Activated T-helper 17 cell treated with anti-CD3 and anti-CD28 coated beads, Interleukin-2, amount 50 U/mL, for 72 hours (primary cell): ENCODE results near the gene CDC42SE1. TPM values are rescaled to one million over a fixed set of nuclear protein-coding genes. Genes with fewer than 3 reads are reported as not detected.
A peak's percentile ranks its signal among the peaks of the same experiment; 100 is the strongest.

Source experiments
- ATAC-seq: fragments of 150-1000 bp; cut with Tn5 transposase; replicated peaks from 2 replicates; pipeline ENCODE4 v1.10.0; 2021; ENCODE audit warnings: mild to moderate bottlenecking, moderate library complexity
- H3K27ac Mint-ChIP-seq: one replicate; pipeline ENCODE4 v1.8.0; 2022; ENCODE audit warnings: mixed read lengths
- H3K27me3 Mint-ChIP-seq: one replicate; pipeline ENCODE4 v1.8.0; 2022; ENCODE audit warnings: mixed read lengths
- H3K36me3 Mint-ChIP-seq: one replicate; pipeline ENCODE4 v1.8.0; 2022; ENCODE audit warnings: low read depth, mild to moderate bottlenecking, mixed read lengths
- H3K4me1 Mint-ChIP-seq: one replicate; pipeline ENCODE4 v1.8.0; 2022; ENCODE audit warnings: mixed read lengths
- H3K4me3 Mint-ChIP-seq: one replicate; pipeline ENCODE4 v1.8.0; 2022; ENCODE audit warnings: mild to moderate bottlenecking, mixed read lengths
- H3K9me3 Mint-ChIP-seq: one replicate; pipeline ENCODE4 v1.8.0; 2022; ENCODE audit warnings: mixed read lengths
- total RNA-seq, 2 donors: library from RNA; stranded (reverse); gene quantifications; one replicate each; pipeline ENCODE4 v1.2.3, GENCODE V29; 2022

The CDC42SE1 gene
- total RNA-seq, 2 donors from 2014 or later: 99.7 to 121 TPM

- Mint-ChIP-seq H3K4me3 (peak within 1 kb of the TSS; percentile 93), H3K27ac (peak within 1 kb of the TSS; percentile 98), H3K36me3 (peaks cover 17% of the 10 kb centered on the region), H3K27me3 (no peaks in the 10 kb centered on the region), H3K9me3 (no peaks in the 10 kb centered on the region), H3K4me1 (peaks cover 18% of the 10 kb centered on the region)
- ATAC-seq: peak; percentile 84
Measured at GRCh38 chr1:151008244-151009205, 50.9 kb downstream of the CDC42SE1 start, which contains the start of gene PRUNE1. TSS of gene PRUNE1 (plus strand) at chr1:151008449. CDS start at chr1:151008633, 184 bp downstream.

GRCh38 chr1:151007853-151008243 lies 51.6 kb downstream of the CDC42SE1 start:
- Mint-ChIP-seq H3K36me3 (peaks cover 15% of the 10 kb centered on the region), H3K27ac (peak overlapping the region; percentile 98), H3K9me3 (no peaks in the 10 kb centered on the region), H3K4me1 (peaks cover 20% of the 10 kb centered on the region), H3K27me3 (no peaks in the 10 kb centered on the region), H3K4me3 (peak overlapping the region; percentile 93)
- no peak for ATAC-seq

- no peaks in the 10 kb centered on the region for H3K27me3 Mint-ChIP-seq
- H3K4me3 Mint-ChIP-seq: peak within 1 kb of the TSS; percentile 93
- H3K27ac Mint-ChIP-seq: peak within 1 kb of the TSS; percentile 98
- H3K9me3 Mint-ChIP-seq: no peaks in the 10 kb centered on the region
- H3K36me3 Mint-ChIP-seq: peaks cover 14% of the 10 kb centered on the region
- peaks cover 28% of the 10 kb centered on the region for H3K4me1 Mint-ChIP-seq
- ATAC-seq: peak; percentile 49
Measured at GRCh38 chr1:151006327-151007052, 52.9 kb downstream of the CDC42SE1 start, which contains the start of gene MINDY1. TSS of gene MINDY1 (minus strand) at chr1:151006902. CDS start at chr1:151002617, 4,285 bp downstream.

GRCh38 chr1:151005729-151006319 lies 53.6 kb downstream of the CDC42SE1 start:
- Mint-ChIP-seq H3K27me3 (no peaks in the 10 kb centered on the region), H3K27ac (peak overlapping the region; percentile 98), H3K9me3 (no peaks in the 10 kb centered on the region), H3K4me3 (peak overlapping the region; percentile 93), H3K4me1 (peaks cover 28% of the 10 kb centered on the region), H3K36me3 (peaks cover 20% of the 10 kb centered on the region)
- no peak for ATAC-seq

DNA sequence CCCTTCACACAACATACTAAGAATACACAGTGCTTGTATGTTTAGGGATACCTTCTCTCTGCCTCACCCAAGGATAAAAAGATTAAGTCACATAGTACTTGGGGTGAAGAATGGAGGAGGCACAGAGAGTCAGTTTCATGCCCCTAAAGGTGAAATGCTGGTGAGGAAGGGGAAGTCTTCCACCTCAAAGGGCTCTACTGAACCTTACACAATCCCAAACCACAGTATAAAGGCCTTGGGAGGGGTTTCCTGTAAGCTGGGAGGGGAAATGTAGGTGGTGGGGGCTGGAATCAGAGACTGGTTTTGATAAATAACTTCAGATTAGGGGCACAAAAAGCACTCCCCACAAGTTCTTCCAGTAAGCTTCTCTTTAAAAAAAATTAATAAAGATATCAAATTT lies 56.2 kb downstream of the CDC42SE1 start:
- peaks cover 20% of the 10 kb centered on the region for H3K36me3 Mint-ChIP-seq
- ATAC-seq: no peak
- H3K4me3 Mint-ChIP-seq: peak overlapping the region; percentile 93
- H3K9me3 Mint-ChIP-seq: no peaks in the 10 kb centered on the region
- H3K27me3 Mint-ChIP-seq: no peaks in the 10 kb centered on the region
- peak overlapping the region; percentile 95 for H3K27ac Mint-ChIP-seq
- H3K4me1 Mint-ChIP-seq: peaks cover 22% of the 10 kb centered on the region

DNA sequence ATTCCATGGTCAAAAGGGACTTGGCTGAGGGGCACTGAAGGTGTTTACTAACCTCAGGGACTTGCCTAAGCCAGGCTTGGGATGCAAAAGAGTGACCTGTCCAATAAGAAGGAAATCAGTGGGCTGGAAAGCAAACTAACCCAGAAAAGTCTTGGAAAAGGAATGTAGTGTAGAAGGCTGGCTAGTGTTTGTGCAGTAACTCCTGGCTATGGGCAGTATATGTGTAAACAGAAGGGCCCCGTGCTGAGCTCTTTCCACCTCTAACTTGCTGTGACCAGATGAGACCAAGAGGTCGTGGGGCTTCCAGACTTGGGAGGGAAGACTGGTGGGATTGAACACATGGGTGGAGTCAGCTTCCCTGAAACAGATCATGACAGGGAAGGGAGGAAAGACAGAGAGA lies 56.8 kb downstream of the CDC42SE1 start:
- Mint-ChIP-seq H3K9me3 (no peaks in the 10 kb centered on the region), H3K4me3 (peak overlapping the region; percentile 93), H3K27me3 (no peaks in the 10 kb centered on the region), H3K27ac (peak overlapping the region; percentile 95), H3K4me1 (peaks cover 18% of the 10 kb centered on the region), H3K36me3 (peaks cover 19% of the 10 kb centered on the region)
- no peak for ATAC-seq

GRCh38 chr1:151002051-151002450 lies 57.4 kb downstream of the CDC42SE1 start:
- Mint-ChIP-seq H3K4me1 (peaks cover 14% of the 10 kb centered on the region), H3K36me3 (peaks cover 24% of the 10 kb centered on the region), H3K9me3 (no peaks in the 10 kb centered on the region), H3K27me3 (no peaks in the 10 kb centered on the region), H3K27ac (peak overlapping the region; percentile 95), H3K4me3 (peak overlapping the region; percentile 93)
- no peak for ATAC-seq

- Mint-ChIP-seq H3K4me1 (peaks cover 14% of the 10 kb centered on the region), H3K27ac (peak overlapping the region; percentile 95), H3K27me3 (no peaks in the 10 kb centered on the region), H3K4me3 (peak overlapping the region; percentile 93), H3K9me3 (no peaks in the 10 kb centered on the region), H3K36me3 (peaks cover 29% of the 10 kb centered on the region)
- ATAC-seq: no peak
Measured at GRCh38 chr1:151001602-151002001, 57.8 kb downstream of the CDC42SE1 start.

Other genes starting within 250 kb of the CDC42SE1 start
- 10 to 100 TPM; 28.4 to 50.4 TPM for gene ARNT, start 183.0 kb downstream of the CDC42SE1 start, total RNA-seq
- not detected for gene CTXND2, start 172.5 kb downstream of the CDC42SE1 start, total RNA-seq
- gene SETDB1, start 133.3 kb downstream of the CDC42SE1 start, total RNA-seq: 10 to 100 TPM; 49.3 to 74.3 TPM
- 100 to 1,000 TPM; 114 to 212 TPM for gene CERS2, start 84.8 kb downstream of the CDC42SE1 start, total RNA-seq
- gene ANXA9, start 77.3 kb downstream of the CDC42SE1 start, total RNA-seq: under 1 TPM; 0.19 to 0.30 TPM
- gene MINDY1, start 52.7 kb downstream of the CDC42SE1 start, total RNA-seq: 10 to 100 TPM; 10.9 to 22.6 TPM
- gene PRUNE1, start 51.2 kb downstream of the CDC42SE1 start, total RNA-seq: 10 to 100 TPM; 12.5 to 15.3 TPM
- 1 to 10 TPM; 1.4 to 4.5 TPM for gene BNIPL, start 23.0 kb downstream of the CDC42SE1 start, total RNA-seq
- 1 to 10 TPM in 1 of 2 donors, under 1 TPM in 1; 0.71 to 1.2 TPM for gene C1orf56, start 11.9 kb downstream of the CDC42SE1 start, total RNA-seq
- gene MLLT11, start 775 bp upstream of the CDC42SE1 start, total RNA-seq: 1 to 10 TPM; 1.7 to 4.0 TPM
- 10 to 100 TPM in 1 of 2 donors, 1 to 10 TPM in 1; 5.8 to 11.7 TPM for gene GABPB2, start 11.1 kb upstream of the CDC42SE1 start, total RNA-seq
- 1 to 10 TPM; 5.4 to 6.3 TPM for gene SEMA6C, start 87.0 kb upstream of the CDC42SE1 start, total RNA-seq
- 10 to 100 TPM; 12.0 to 22.9 TPM for gene TNFAIP8L2, start 97.0 kb upstream of the CDC42SE1 start, total RNA-seq
- gene LYSMD1, start 106.3 kb upstream of the CDC42SE1 start, total RNA-seq: 10 to 100 TPM in 1 of 2 donors, 1 to 10 TPM in 1; 7.9 to 15.7 TPM
- 10 to 100 TPM; 55.3 to 69.4 TPM for gene SCNM1, start 106.5 kb upstream of the CDC42SE1 start, total RNA-seq
- 1 to 10 TPM in 1 of 2 donors, under 1 TPM in 1; 0.82 to 1.5 TPM for gene TMOD4, start 116.4 kb upstream of the CDC42SE1 start, total RNA-seq
- gene VPS72, start 130.6 kb upstream of the CDC42SE1 start, total RNA-seq: 10 to 100 TPM; 62.2 to 77.9 TPM
- gene PIP5K1A, start 138.9 kb upstream of the CDC42SE1 start, total RNA-seq: 10 to 100 TPM; 72.2 to 80.7 TPM
- 100 to 1,000 TPM; 174 to 196 TPM for gene PSMD4, start 195.1 kb upstream of the CDC42SE1 start, total RNA-seq
- 10 to 100 TPM; 24.9 to 29.6 TPM for gene ZNF687, start 222.7 kb upstream of the CDC42SE1 start, total RNA-seq